Activated CD4-positive, CD25-positive, alpha-beta regulatory T cell treated with anti-CD3 and anti-CD28 coated beads, Interleukin-2, amount 50 U/mL, for 24 hours (primary cell): ENCODE measurements around the gene PXMP2.
"Not testable (repeated sequence)": the region's sequence is repeated elsewhere in the genome, so short reads cannot be mapped to it uniquely, and the experiment has no call there.

ENCODE experiments used
- ATAC-seq, 2 donors: fragments of 150-1000 bp; cut with Tn5 transposase; one replicate each; pipeline ENCODE4 v1.10.0; 2021; ENCODE audit warnings: mild to moderate bottlenecking in 1 of 2, moderate library complexity in 1 of 2

The PXMP2 gene

GRCh38 chr12:132660996-132661395 lies 26.4 kb upstream of the PXMP2 start:
- no peak for ATAC-seq

- no peak for ATAC-seq
Observed at GRCh38 chr12:132661972-132662371, 25.4 kb upstream of the PXMP2 start.

- no peak for ATAC-seq
Observed at GRCh38 chr12:132662901-132663755, 24.3 kb upstream of the PXMP2 start.

- no peak for ATAC-seq
Observed at GRCh38 chr12:132664206-132665148, 22.9 kb upstream of the PXMP2 start.

- no peak for ATAC-seq
Observed at GRCh38 chr12:132665149-132665491, 22.3 kb upstream of the PXMP2 start.

- ATAC-seq, result no peak
Observed at GRCh38 chr12:132665794-132666193, 21.6 kb upstream of the PXMP2 start.

GRCh38 chr12:132668191-132669088 lies 18.9 kb upstream of the PXMP2 start:
- no peak for ATAC-seq

GRCh38 chr12:132669166-132669879 lies 18.1 kb upstream of the PXMP2 start:
- no peak for ATAC-seq

- no peak for ATAC-seq
Observed at GRCh38 chr12:132672116-132672515, 15.3 kb upstream of the PXMP2 start.

- no peak for ATAC-seq
Observed at GRCh38 chr12:132672678-132673077, 14.7 kb upstream of the PXMP2 start.

- ATAC-seq, result no peak
Observed at GRCh38 chr12:132673288-132674179, 13.9 kb upstream of the PXMP2 start.

- ATAC-seq, result no peak
Observed at GRCh38 chr12:132674561-132674960, 12.8 kb upstream of the PXMP2 start.

- ATAC-seq, result no peak
Observed at GRCh38 chr12:132675757-132676432, 11.5 kb upstream of the PXMP2 start.

- ATAC-seq, result no peak
Observed at GRCh38 chr12:132677492-132677891, 9.9 kb upstream of the PXMP2 start.

- no peak for ATAC-seq
Observed at GRCh38 chr12:132685400-132685799, 2.0 kb upstream of the PXMP2 start.

GRCh38 chr12:132686825-132687210 lies 569 bp upstream of the PXMP2 start:
- peak; percentile 37 to 55 for ATAC-seq

- ATAC-seq, result no peak
Observed at GRCh38 chr12:132689227-132689626, 1.8 kb downstream of the PXMP2 start.

GRCh38 chr12:132690112-132690511 lies 2.7 kb downstream of the PXMP2 start:
- no peak for ATAC-seq

GRCh38 chr12:132692030-132692429 lies 4.6 kb downstream of the PXMP2 start:
- not testable (repeated sequence) for ATAC-seq

- ATAC-seq, result not testable (repeated sequence)
Observed at GRCh38 chr12:132694888-132695287, 7.5 kb downstream of the PXMP2 start.
